Measurements from ENCODE around the gene SUGP1. TPM values are rescaled to one million over a fixed set of nuclear protein-coding genes. Genes with fewer than 3 reads are reported as not detected.

SUGP1 gene
- total and polyA plus RNA-seq, 10 donors, result 29.3 to 63.1 (median 52.5) TPM

DNA sequence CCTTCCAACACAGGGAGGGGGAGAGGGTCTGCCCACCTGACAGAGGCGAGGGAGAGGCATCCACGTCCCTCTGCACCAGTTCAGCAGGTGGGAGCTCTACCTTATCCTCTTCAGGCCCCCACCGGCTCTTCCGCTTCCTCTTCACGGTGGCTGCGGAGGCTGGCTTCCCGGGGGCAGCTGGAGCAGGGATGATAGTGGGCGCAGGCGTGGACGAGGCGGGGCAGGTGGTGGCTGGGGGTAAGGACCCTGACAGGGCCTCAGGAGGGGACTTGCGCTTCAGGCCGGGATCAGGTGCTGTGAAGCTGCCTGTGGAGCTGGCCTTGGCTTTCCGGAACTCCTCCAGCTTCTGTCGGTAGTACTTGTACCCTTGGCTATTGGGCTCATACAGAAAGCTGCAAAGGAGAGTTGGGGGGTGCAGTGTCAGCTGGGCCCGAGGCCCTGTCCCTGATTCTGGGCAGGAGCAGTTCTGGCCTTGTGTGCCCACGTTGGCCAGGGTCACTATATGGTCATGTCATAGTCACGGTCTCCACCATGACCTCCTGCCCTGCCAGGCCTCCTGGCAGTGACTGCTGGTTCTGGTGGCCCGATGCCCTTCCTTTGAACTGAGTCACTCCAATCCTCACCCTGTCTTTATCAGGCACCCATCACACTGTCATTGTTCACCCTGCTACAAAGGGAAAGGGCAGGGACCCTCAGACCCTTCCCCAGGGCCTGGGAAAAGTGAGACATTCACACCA, 23.2 kb downstream of the SUGP1 start:
- no peak for DNase-seq
- Histone ChIP-seq H3K9me3 (peaks cover 0 to 12% (median 9%) of the 10 kb centered on the region in 8 donors), H3K27ac (no peak overlapping the region), H3K36me3 (peaks cover 0 to 100% (median 72%) of the 10 kb centered on the region in 6 donors), H3K27me3 (replicated peaks in 1 of 7) (no peaks in the 10 kb centered on the region), H3K4me3 (no peak overlapping the region), H3K4me1 (no peaks in the 10 kb centered on the region)
- TF ChIP-seq, protein P1, sequence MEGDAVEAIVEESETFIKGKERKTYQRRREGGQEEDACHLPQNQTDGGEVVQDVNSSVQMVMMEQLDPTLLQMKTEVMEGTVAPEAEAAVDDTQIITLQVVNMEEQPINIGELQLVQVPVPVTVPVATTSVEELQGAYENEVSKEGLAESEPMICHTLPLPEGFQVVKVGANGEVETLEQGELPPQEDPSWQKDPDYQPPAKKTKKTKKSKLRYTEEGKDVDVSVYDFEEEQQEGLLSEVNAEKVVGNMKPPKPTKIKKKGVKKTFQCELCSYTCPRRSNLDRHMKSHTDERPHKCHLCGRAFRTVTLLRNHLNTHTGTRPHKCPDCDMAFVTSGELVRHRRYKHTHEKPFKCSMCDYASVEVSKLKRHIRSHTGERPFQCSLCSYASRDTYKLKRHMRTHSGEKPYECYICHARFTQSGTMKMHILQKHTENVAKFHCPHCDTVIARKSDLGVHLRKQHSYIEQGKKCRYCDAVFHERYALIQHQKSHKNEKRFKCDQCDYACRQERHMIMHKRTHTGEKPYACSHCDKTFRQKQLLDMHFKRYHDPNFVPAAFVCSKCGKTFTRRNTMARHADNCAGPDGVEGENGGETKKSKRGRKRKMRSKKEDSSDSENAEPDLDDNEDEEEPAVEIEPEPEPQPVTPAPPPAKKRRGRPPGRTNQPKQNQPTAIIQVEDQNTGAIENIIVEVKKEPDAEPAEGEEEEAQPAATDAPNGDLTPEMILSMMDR (IDR thresholded peaks at IDR 0.05 in 8 of 11, conservative IDR thresholded peaks at IDR 0.05 in 3 of 11), result no peak
- no peak for TF ChIP-seq POLR2A (IDR thresholded peaks at IDR 0.05)
- TF ChIP-seq POLR2AphosphoS5 (IDR thresholded peaks at IDR 0.05), result peak in 1 of 3 donors; percentile 66
- intact Hi-C loops (cut with DNase I; ENCODE audit: low total_unique reads), result no loop called here
- WGBS, 5 donors, result 88 to 95% (median 91%) methylated on average over 16 to 19 of the region's 19 CpGs

DNA sequence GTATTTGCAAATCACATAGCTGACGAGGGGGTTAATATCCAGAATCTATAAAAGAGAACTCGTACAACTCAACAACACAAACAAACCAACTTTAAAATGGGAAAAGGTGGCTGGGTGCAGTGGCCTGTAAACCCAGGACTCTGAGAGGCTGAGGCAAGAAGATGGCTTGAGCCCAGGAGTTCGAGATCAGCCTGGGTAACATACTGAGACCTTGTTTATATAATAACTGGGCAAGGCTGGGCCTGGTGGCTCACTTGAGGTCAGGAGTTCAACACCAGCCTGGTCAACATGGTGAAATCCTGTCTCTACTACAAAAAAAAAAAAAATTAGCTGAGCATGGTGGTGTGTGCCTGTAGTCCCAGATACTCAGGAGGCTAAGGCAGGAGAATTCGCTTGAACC, 25.4 kb downstream of the SUGP1 start:
- Histone ChIP-seq H3K27ac (no peak overlapping the region), H3K4me1 (no peaks in the 10 kb centered on the region), H3K27me3 (replicated peaks in 1 of 7) (no peaks in the 10 kb centered on the region), H3K4me3 (no peak overlapping the region), H3K9me3 (peaks cover 0 to 13% (median 9%) of the 10 kb centered on the region in 8 donors), H3K36me3 (peaks cover 0 to 100% (median 64%) of the 10 kb centered on the region in 6 donors)
- DNase-seq, result no peak
- TF ChIP-seq POLR2A (IDR thresholded peaks at IDR 0.05) (no peak), POLR2AphosphoS5 (IDR thresholded peaks at IDR 0.05) (no peak)
- TF ChIP-seq, protein P1 (IDR thresholded peaks at IDR 0.05 in 8 of 11, conservative IDR thresholded peaks at IDR 0.05 in 3 of 11), result no peak
- WGBS, 5 donors, result 90 to 95% (median 92%) methylated on average over 4 of the region's 4 CpGs
- intact Hi-C loops (cut with DNase I; ENCODE audit: low total_unique reads), result no loop called here

DNA sequence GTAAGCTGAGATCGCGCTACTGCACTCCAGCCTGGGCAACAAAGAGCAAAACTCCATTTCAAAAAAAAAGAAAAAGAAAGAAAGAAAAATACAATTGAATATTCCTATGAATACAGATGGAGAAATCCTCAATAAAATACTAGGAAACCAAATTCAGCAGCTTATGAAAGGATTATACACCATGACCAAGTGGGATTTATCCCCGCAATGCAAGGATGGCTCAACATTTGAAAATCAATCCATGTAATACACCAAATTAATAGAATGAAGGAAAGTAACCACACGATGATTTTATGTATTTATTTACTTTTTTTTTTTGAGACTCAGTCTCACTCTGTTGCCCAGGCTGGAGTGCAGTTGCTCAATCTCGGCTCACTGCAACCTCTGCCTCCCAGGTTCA, 27.7 kb downstream of the SUGP1 start:
- intact Hi-C loops (cut with DNase I; ENCODE audit: low total_unique reads), result no loop called here
- no peak for TF ChIP-seq POLR2A (IDR thresholded peaks at IDR 0.05)
- no peak for TF ChIP-seq POLR2AphosphoS5 (IDR thresholded peaks at IDR 0.05)
- TF ChIP-seq, protein P1 (IDR thresholded peaks at IDR 0.05 in 8 of 11, conservative IDR thresholded peaks at IDR 0.05 in 3 of 11), result no peak
- no peak overlapping the region for H3K4me3 ChIP-seq
- H3K27ac ChIP-seq, result no peak overlapping the region
- WGBS, 5 donors, result 94 to 100% (median 97%) methylated on average over 5 of the region's 5 CpGs
- no peak for DNase-seq
- no peaks in the 10 kb centered on the region for H3K4me1 ChIP-seq
- H3K27me3 ChIP-seq (replicated peaks in 1 of 7), result no peaks in the 10 kb centered on the region
- peaks cover 0 to 100% (median 75%) of the 10 kb centered on the region in 6 donors for H3K36me3 ChIP-seq
- H3K9me3 ChIP-seq, result peaks cover 0 to 13% (median 9%) of the 10 kb centered on the region in 8 donors

DNA sequence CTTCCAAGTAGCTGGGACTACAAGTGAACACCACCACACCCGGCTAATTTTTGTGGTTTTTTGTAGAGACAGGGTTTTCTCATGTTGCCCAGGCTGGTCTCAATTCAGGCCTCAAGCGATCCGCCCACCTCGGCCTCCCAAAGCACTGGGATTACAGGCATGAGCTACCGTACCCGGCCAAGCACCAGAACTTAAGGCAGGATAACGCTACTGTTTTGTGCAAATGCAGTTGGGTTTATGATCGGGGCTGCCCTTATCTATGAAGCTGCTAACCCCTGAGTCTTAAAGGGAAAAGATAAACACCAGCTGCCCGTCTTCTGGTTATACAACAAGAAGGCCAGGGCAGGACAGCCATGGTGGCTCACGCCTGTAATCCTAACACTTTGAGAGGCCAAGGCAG, 34.6 kb downstream of the SUGP1 start:
- intact Hi-C loops (cut with DNase I; ENCODE audit: low total_unique reads), result no loop called here
- Histone ChIP-seq H3K27me3 (replicated peaks in 1 of 7) (no peaks in the 10 kb centered on the region), H3K4me3 (no peak overlapping the region), H3K36me3 (peaks cover 0 to 100% (median 85%) of the 10 kb centered on the region in 6 donors), H3K9me3 (no peaks in the 10 kb centered on the region), H3K27ac (no peak overlapping the region), H3K4me1 (no peaks in the 10 kb centered on the region)
- DNase-seq, result no peak
- TF ChIP-seq, protein P1 (IDR thresholded peaks at IDR 0.05 in 8 of 11, conservative IDR thresholded peaks at IDR 0.05 in 3 of 11), result no peak
- no peak for TF ChIP-seq POLR2AphosphoS5 (IDR thresholded peaks at IDR 0.05)
- TF ChIP-seq POLR2A (IDR thresholded peaks at IDR 0.05), result no peak
- 94 to 98% (median 98%) methylated on average over 10 of the region's 10 CpGs for WGBS, 5 donors
